Adrenal gland (tissue), 12 donors: Measurements from ENCODE around the gene ARAP1. TPM values are rescaled to one million over a fixed set of nuclear protein-coding genes. Genes with fewer than 3 reads are reported as not detected.

ENCODE experiments used
- DNase-seq, 7 donors: peaks; one replicate each; pipeline ENCODE4 v3.0.0-alpha.2; 2019 to 2020
- H3K27ac ChIP-seq, 5 donors: fragments of 200-600 bp; sonication (generic) in 4 of 5; 1 replicate in 3 of 5; 2 replicates in 2 of 5; pipeline versions ENCODE4 v1.5.1 to v1.8.0; 2016 to 2020; ENCODE audit warnings: mild to moderate bottlenecking in 1 of 5
- H3K27me3 ChIP-seq: fragments of 200-600 bp; 2 replicates; pipeline ENCODE4 v1.8.0; 2021
- H3K36me3 ChIP-seq, 2 donors: fragments of 200-600 bp; replicated peaks in 1 of 2; 1 replicate in 1 of 2; 2 replicates in 1 of 2; pipeline versions ENCODE4 v1.5.1 to v1.8.0; 2018 to 2022
- H3K4me1 ChIP-seq, 2 donors: fragments of 200-600 bp; replicated peaks in 1 of 2; 1 replicate in 1 of 2; 2 replicates in 1 of 2; pipeline versions ENCODE4 v1.5.1 to v1.8.0; 2018 to 2021
- H3K4me3 ChIP-seq, 4 donors: fragments of 200-600 bp; sonication (generic) in 3 of 4; one replicate each; pipeline ENCODE4 v1.5.1; 2016 to 2018
- H3K9me3 ChIP-seq, 3 donors: fragments of 200-600 bp; sonication (generic) in 1 of 3; replicated peaks in 1 of 3; 1 replicate in 2 of 3; 2 replicates in 1 of 3; pipeline versions ENCODE4 v1.5.1 to v1.8.0; 2016 to 2021
- POLR2A ChIP-seq, 2 donors: fragments of 450-650 bp; IDR thresholded peaks; one replicate each; pipeline ENCODE4 v1.6.1; 2017; ENCODE audit warnings: antibody characterized with exemption in 2 of 2, mild to moderate bottlenecking in 2 of 2, moderate library complexity in 1 of 2
- WGBS, 4 donors: extraction: QIAGEN DNeasy Blood & Tissue Kit in 2 of 4; methylation state at CpG; one replicate each; pipeline versions ENCODE4 v1.1.5 to v1.1.7; 2013 to 2017; 5-methylcytosine and 5-hydroxymethylcytosine counted together
- intact Hi-C, 2 donors: fragments of 100-400 bp; cut with DNase I; formaldehyde crosslinking; loops; one replicate each; pipeline versions ENCODE4 v1.14.1 to v1.15.0; 2022 to 2023
- polyA plus RNA-seq, 3 donors: library from polyadenylated mRNA; stranded (reverse); fragments of 200-250 nt in 2 of 3; fragments of 350-450 nt in 1 of 3; fragmentation: Illumina TruSeq in 1 of 3; extraction: RNeasy Lipid Tissue Mini Kit (QIAGEN cat#74804) in 1 of 3; gene quantifications; one replicate each; pipeline ENCODE4 v1.2.3, GENCODE V29; 2013 to 2014
- total RNA-seq, 9 donors: library from RNA; depleted of rRNA in 4 of 9; stranded (reverse); fragments of >200 nt in 4 of 9; fragments of 120-200 nt in 1 of 9; fragmentation: NEBNext Ultra II Directional in 1 of 9; extraction: Animal tissue kit (Norgen Biotek cat#: 25700) in 1 of 9; gene quantifications; one replicate each; pipeline versions ENCODE4 v1.1.0 to v1.2.4, GENCODE V29; 2013 to 2023
- TF ChIP-seq, protein P1 (sequence below), 6 experiments: fragments of 450-650 bp in 4 of 6; fragments of 200-600 bp in 2 of 6; sonication (generic) in 1 of 6; IDR thresholded peaks; 1 replicate in 5 of 6; 2 replicates in 1 of 6; pipeline versions ENCODE4 v1.5.1 to v1.8.0; 2016 to 2021; ENCODE audit warnings: antibody characterized with exemption in 6 of 6, mild to moderate bottlenecking in 2 of 6, moderate library complexity in 1 of 6
- donor health status: healthy with polysubstance abuse.
- donor health status: Bipolar disorder and iron deficiency.
- donor health status: DM: yes; HTN: yes; CAD: no.
- donor health status: DM: no; HTN: no; CAD: no.
- donor health status: DM: no; HTN: no; CAD: no.
- donor health status: DM: yes; HTN: yes; CAD: no.

ARAP1 gene
- total and polyA plus RNA-seq, 12 donors, result 30.0 to 217 (median 149) TPM

DNA sequence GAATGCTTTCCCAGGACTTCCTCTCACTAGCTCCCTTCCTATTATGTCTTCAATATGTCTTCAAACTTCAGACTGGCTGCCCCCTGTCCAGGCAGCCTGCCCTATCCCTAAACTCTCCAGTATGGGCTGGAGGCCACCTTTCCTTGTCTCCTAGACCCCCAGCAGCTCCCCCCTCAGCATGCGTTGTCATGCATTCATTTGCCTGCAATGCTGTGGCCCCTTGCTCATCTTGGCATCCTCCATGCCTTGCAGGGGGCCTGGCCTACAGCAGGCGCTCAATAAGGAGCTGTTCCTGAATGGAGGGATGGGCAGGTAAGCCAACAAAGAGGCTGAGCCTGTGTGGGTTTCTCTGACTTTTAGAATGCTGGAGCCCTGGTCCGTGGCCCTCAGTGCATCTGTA is 16.4 kb upstream of the ARAP1 start:
- no peaks in the 10 kb centered on the region for H3K36me3 ChIP-seq
- WGBS, 4 donors, result 90 to 100% (median 95%) methylated on average over 3 of the region's 3 CpGs
- intact Hi-C loops, result no loop called here
- peak overlapping the region in 2 of 5 donors; percentile 16 to 21 for H3K27ac ChIP-seq
- no peak overlapping the region for H3K4me3 ChIP-seq
- no peak for DNase-seq
- no peaks in the 10 kb centered on the region for H3K27me3 ChIP-seq
- no peaks in the 10 kb centered on the region for H3K9me3 ChIP-seq
- peaks cover 21 to 44% of the 10 kb centered on the region in 2 donors for H3K4me1 ChIP-seq
- no peak for TF ChIP-seq POLR2A (IDR thresholded peaks at IDR 0.05)
- TF ChIP-seq, protein P1, sequence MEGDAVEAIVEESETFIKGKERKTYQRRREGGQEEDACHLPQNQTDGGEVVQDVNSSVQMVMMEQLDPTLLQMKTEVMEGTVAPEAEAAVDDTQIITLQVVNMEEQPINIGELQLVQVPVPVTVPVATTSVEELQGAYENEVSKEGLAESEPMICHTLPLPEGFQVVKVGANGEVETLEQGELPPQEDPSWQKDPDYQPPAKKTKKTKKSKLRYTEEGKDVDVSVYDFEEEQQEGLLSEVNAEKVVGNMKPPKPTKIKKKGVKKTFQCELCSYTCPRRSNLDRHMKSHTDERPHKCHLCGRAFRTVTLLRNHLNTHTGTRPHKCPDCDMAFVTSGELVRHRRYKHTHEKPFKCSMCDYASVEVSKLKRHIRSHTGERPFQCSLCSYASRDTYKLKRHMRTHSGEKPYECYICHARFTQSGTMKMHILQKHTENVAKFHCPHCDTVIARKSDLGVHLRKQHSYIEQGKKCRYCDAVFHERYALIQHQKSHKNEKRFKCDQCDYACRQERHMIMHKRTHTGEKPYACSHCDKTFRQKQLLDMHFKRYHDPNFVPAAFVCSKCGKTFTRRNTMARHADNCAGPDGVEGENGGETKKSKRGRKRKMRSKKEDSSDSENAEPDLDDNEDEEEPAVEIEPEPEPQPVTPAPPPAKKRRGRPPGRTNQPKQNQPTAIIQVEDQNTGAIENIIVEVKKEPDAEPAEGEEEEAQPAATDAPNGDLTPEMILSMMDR (IDR thresholded peaks at IDR 0.05), result no peak

DNA sequence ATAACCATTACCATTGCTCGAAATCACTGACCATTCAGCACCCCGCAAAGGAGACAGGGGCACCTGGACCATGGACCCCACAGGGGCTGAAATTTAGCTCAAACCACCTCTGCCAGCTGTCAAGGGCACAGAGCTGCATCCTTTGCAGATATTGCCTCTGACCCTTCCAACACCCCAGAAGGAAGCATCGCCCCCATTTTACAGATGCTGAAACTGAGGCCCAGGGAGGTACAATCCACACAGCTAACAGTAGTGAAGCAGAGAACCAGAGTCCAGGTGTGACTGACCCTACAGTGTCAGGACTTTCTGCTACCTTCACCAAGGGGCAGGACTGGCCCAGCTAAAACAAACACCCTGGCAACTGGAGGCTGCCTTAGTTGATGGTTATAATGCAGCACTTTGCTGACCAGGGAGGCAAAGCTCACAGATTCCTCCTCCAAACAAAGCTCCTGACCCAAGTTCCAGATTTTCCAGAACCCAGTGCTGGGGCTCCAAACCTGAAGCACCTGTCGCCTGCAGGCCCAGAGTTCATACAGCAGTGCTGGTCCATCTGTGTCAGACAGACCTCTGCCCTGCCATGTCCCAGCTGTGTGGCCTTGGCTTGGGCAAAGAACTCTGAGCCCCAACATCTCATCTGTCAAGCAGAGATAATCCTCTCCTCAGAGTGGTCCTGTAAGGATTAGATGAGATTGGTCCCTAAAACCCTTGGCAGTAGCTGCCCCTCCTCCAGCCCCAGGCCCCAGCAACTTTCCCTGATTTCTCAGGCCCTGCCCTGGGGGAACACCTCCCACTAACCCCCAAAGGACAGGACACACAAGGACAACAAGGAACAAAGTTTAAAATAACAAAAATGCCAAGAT is 15.2 kb upstream of the ARAP1 start:
- TF ChIP-seq, protein P1 (IDR thresholded peaks at IDR 0.05), result no peak
- TF ChIP-seq POLR2A (IDR thresholded peaks at IDR 0.05), result no peak
- intact Hi-C loops, result no loop called here
- peaks cover 16 to 40% of the 10 kb centered on the region in 2 donors for H3K4me1 ChIP-seq
- no peaks in the 10 kb centered on the region for H3K27me3 ChIP-seq
- H3K27ac ChIP-seq, result peak overlapping the region in 1 of 5 donors; percentile 16
- no peaks in the 10 kb centered on the region for H3K36me3 ChIP-seq
- H3K4me3 ChIP-seq, result no peak overlapping the region
- H3K9me3 ChIP-seq, result no peaks in the 10 kb centered on the region
- no peak for DNase-seq
- 89 to 97% (median 92%) methylated on average over 3 to 4 of the region's 4 CpGs for WGBS, 4 donors

DNA sequence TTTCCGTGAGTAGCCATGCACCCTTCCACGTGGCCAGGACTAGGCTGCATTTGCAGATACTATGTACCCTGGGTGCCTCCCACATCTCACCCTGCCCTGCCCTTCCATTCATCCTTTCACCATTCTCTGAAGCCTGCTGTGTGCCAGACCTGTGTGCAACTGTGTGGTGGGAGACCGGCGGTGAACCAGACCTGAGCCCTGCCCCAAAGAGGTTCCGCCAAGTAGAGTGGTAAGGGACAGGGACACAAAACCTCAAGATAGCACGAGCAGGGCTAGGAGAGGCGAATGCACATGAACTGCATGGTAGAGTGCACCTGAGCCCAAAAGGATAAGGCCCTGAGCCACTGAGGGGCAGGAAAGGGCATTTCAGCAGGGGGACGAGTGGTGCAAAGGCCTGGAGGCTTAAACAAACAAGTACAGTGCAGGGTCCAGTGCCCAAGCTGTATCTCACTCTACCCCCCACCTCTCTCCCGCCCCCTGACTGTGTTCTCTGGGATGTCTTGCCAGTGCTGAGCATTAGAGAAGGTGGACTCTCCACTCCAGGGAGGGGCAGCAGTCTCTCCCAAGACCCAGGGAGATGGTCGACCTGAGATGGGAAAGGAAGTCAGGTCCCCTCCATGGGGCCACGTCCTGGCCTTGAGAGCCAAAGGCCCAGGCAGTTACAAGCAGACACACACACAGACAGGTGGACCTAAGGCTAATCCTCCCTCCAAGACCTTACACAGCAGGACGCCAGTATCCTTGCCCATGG is 14.1 kb upstream of the ARAP1 start:
- no peaks in the 10 kb centered on the region for H3K27me3 ChIP-seq
- no peak for DNase-seq
- 78 to 84% (median 81%) methylated on average over 11 to 12 of the region's 12 CpGs for WGBS, 4 donors
- TF ChIP-seq, protein P1 (IDR thresholded peaks at IDR 0.05), result no peak
- TF ChIP-seq POLR2A (IDR thresholded peaks at IDR 0.05), result no peak
- H3K4me3 ChIP-seq, result no peak overlapping the region
- intact Hi-C loops, result no loop called here
- H3K36me3 ChIP-seq, result no peaks in the 10 kb centered on the region
- H3K9me3 ChIP-seq, result no peaks in the 10 kb centered on the region
- H3K27ac ChIP-seq, result no peak overlapping the region
- peaks cover 12 to 31% of the 10 kb centered on the region in 2 donors for H3K4me1 ChIP-seq

DNA sequence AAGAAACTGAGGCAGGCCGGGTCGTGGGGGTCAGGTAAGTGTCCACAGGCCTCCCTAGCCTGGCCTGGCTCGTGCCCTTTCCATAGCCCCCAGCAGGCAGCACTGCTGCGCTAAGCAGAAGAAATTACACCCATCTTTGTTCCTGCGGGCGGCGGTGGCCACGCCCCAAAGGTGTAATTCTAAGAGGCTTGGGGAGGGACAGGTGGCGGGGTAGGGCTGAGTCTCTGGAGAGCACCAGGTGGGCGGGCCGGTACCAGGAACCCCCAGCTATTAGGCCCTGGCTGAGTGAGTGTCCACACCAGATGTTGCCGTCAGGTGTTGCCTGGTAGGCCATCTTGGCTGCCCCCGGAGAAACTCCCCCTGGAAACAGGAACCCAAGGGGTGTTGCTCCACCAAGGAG is 12.3 kb upstream of the ARAP1 start:
- Histone ChIP-seq H3K27ac (no peak overlapping the region), H3K27me3 (no peaks in the 10 kb centered on the region), H3K4me1 (peaks cover 18 to 34% of the 10 kb centered on the region in 2 donors), H3K4me3 (no peak overlapping the region), H3K9me3 (no peaks in the 10 kb centered on the region), H3K36me3 (no peaks in the 10 kb centered on the region)
- intact Hi-C loops, result no loop called here
- DNase-seq, result no peak
- TF ChIP-seq, protein P1 (IDR thresholded peaks at IDR 0.05), result no peak
- no peak for TF ChIP-seq POLR2A (IDR thresholded peaks at IDR 0.05)
- 83 to 87% (median 85%) methylated on average over 11 to 13 of the region's 13 CpGs for WGBS, 4 donors
